ENCODE measurements around the gene PPIA.
"Not testable (repeated sequence)": the region's sequence is repeated elsewhere in the genome, so short reads cannot be mapped to it uniquely, and the experiment has no call there.

Gene PPIA

DNA sequence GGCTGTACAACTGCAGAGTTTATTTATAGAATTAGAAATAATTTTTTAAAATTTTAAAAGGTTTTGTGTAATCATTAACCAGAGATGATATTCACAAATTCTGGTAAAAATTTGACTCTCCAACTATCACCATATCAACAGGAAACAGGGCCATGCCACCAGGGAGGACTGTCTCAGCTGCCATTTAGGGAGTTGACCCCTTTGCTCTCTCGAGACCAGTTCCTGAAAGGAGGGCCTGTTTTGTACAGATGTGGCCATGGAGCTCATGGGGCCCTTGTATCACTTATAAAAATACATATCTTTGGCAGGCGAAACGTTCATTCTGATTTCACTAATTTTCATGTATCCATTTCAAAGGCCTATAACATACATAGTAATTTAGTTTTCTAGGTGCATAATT, 31.1 kb downstream of the PPIA start:
- ATAC-seq (no peak), DNase-seq (no peak)

DNA sequence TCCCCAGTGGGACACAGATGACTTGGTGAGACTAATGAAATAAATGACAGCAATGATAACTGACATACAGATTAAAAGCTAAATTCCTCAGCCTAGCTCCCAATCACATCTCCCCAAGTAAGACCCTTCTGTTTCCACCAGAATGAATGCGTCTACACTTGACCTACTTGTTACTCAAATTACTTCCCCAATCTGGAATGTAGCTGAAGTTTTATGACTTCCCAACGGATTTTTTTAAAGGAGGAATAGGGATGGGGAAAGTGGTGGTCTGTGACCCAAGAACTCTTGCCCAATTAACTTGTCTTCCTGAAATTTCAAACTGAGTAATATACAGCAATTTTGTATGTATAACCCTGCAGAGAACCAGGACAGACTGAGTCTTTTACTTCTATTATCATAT, 42.3 kb downstream of the PPIA start:
- DNase-seq, result no peak
- no peak for ATAC-seq

DNA sequence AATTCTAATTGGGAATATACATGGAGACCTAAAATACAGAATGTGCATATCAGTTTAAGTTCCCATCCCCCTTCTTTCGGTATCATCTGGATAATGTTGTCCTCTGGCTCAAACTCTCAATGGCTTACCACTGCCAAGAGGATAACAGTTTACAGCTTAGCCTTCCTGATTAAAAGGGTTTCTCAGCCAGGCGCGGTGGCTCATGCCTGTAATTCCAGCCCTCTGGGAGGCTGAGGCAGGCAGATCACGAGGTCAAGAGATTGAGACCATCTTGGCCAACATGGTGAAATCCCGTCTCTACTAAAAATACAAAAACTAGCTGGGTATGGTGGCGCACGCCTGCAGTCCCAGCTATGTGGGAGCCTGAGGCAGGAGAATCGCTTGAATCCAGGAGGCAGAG, 46.2 kb downstream of the PPIA start:
- ATAC-seq, DNase-seq: not testable (repeated sequence)

- DNase-seq, ATAC-seq: not testable (repeated sequence)
Measured at GRCh38 chr7:44843440-44843839, 47.0 kb downstream of the PPIA start.

DNA sequence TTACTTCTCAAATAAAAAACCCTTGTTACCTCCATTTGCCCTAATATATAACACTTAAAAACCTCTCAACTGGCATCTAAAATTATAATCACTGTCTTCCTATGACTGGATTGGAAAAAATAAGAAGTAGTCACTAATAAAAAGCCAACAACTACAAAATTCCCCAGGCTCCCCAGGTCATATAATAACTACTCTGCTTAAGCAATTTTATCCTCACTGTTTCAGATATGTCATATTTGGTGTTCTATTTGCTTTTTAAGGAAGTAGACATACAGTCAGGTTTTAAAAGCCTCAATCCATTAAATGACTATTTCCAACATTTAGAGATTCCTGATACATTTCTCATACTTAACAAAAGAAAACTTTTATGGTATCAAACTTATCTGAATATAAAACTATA, 49.0 kb downstream of the PPIA start:
- no peak for DNase-seq
- no peak for ATAC-seq

DNA sequence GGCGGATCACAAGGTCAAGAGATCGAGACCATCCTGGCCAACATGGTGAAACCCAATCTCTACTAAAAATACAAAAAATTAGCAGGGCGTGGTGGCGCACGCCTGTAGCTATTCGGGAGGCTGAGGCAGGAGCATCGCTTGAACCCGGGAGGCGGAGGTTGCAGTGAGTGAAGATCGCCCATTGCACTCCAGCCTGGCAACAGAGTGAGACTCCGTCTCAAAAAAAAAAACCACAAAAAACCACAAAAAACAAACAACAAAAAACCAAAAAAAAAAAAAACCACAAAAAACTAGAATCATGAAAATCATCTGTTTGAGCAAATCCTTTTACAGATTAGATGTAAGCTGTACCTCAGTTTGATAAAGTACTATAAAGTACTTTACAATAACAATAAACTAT, 49.9 kb downstream of the PPIA start:
- ATAC-seq, result not testable (repeated sequence)

DNA sequence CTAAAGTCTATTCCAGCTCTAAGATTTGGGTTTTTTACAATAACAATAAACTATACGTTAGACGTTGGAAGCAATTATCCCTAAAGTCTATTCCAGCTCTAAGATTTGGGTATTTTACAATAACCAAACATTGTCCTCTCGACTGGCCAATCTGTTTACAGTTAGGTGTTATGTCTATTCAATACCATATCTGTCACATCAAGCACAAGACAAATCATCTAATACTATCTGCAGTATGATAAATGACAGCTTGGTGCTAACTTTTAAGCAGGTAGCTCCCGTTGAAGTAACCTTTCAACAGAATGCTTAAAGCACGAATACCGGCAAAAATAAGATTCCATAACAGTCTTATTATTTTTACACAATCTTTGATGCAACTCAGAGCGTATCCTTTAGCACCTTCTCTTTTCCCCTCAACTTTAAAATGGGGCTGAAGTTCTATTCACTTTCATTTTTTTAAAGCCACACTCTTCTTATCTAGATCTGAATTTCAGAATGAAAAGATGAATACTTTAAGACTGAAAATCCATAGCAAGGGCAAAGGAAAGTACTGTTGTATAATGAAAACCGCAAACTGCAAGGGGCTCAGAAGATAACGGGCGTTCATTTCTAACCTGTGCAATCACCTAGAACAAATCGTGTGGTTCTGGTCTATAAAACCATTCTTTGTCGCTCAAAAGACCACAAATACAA, 50.5 kb downstream of the PPIA start:
- ATAC-seq (no peak), DNase-seq (no peak)

More for the DNA sequence above, 49.9 kb downstream of the PPIA start:
- DNase-seq, result peak; percentile 12

- DNase-seq (peak; percentile 90), ATAC-seq (peak; percentile 75)
Measured at GRCh38 chr7:44847509-44847919, 51.0 kb downstream of the PPIA start.

GRCh38 chr7:44847920-44848634, 51.6 kb downstream of the PPIA start, which contains the start of gene H2AZ2:
H2AZ2 (minus strand) TSS chr7:44848087; CDS start chr7:44847971, 116 bp downstream.
- peak; percentile 95 for ATAC-seq
- DNase-seq, result peak; percentile 100

- ATAC-seq (no peak), DNase-seq (no peak)
Measured at GRCh38 chr7:44849259-44849884, 52.9 kb downstream of the PPIA start.

DNA sequence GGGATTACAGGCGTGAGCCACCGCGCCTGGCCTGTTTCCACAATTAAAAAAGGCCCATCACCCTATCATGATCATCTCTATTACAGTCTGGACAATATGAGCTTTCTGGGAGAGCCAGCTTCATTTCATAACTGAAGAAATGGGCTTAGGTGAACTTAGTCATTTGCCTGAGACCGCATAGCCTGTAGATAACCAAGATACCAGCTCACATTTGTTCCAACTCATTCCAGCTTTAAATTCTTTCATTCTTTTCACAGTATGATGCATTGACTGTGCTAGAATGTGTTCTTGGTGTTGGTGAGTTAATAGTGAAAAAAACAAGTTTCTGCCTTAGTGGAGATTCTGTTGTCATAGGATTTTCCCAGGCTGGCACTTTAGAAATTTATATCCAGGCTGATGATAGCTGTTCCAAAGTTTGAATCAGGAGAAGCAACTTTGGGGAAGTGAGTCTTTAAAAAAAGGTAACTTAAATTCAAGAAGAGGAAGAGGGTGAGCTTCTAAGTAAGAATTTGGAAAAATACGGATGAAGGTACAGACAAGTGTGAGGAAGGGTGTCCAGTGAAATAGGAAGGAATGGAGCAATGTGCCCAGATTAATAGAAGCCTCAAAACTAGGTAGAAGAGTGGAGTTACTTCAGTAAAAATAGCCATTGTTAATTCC, 53.5 kb downstream of the PPIA start:
- DNase-seq, result no peak

GRCh38 chr7:44852590-44852989, 56.1 kb downstream of the PPIA start:
- DNase-seq, result no peak

More for the DNA sequence above, 53.5 kb downstream of the PPIA start:
- no peak for ATAC-seq

More at GRCh38 chr7:44852590-44852989, 56.1 kb downstream of the PPIA start:
- no peak for ATAC-seq
